GM23338 (cell line): ENCODE data around the gene CNOT1. TPM values are rescaled to one million over a fixed set of nuclear protein-coding genes. Genes with fewer than 3 reads are reported as not detected.

Experiments
- ATAC-seq: fragments of 200-7000 bp; cut with Tn5 transposase; 3 replicates; pipeline ENCODE4 v1.9.1; 2020
- DNase-seq: peaks from one replicate; pipeline ENCODE4 v3.0.0-alpha.2; 2015; ENCODE audit warnings: low spot score
- H2AFZ ChIP-seq: fragments of 200-600 bp; sonication (generic); 2 replicates; pipeline ENCODE4 v1.8.0; 2016; ENCODE audit warnings: antibody characterized with exemption, mild to moderate bottlenecking, moderate library complexity
- H3F3A ChIP-seq: fragments of 200-600 bp; sonication (generic); replicated peaks from 2 replicates; pipeline ENCODE4 v1.8.0; 2017; ENCODE audit warnings: antibody characterized with exemption, mixed run types, low read depth
- H3K27ac ChIP-seq: fragments of 200-600 bp; sonication (generic); 2 replicates; pipeline ENCODE4 v1.6.1; 2016; ENCODE audit warnings: low read depth
- H3K27me3 ChIP-seq: fragments of 200-600 bp; sonication (generic); 2 replicates; pipeline ENCODE4 v1.8.0; 2016; ENCODE audit warnings: mild to moderate bottlenecking, mixed run types, moderate library complexity; ENCODE audit not compliant: insufficient read depth
- H3K36me3 ChIP-seq: fragments of 200-600 bp; sonication (generic); 2 replicates; pipeline ENCODE4 v1.8.0; 2016; ENCODE audit warnings: mild to moderate bottlenecking; ENCODE audit not compliant: insufficient read depth
- H3K4me1 ChIP-seq: fragments of 200-600 bp; sonication (generic); 2 replicates; pipeline ENCODE4 v1.8.0; 2016; ENCODE audit warnings: mild to moderate bottlenecking, moderate library complexity; ENCODE audit not compliant: insufficient read depth
- H3K4me2 ChIP-seq: fragments of 200-600 bp; sonication (generic); 2 replicates; pipeline ENCODE4 v1.7.1; 2017; ENCODE audit warnings: mixed run types
- H3K4me3 ChIP-seq: fragments of 200-600 bp; sonication (generic); 2 replicates; pipeline ENCODE4 v1.6.1; 2016; ENCODE audit warnings: mixed run types
- H3K79me2 ChIP-seq: fragments of 200-600 bp; sonication (generic); replicated peaks from 2 replicates; pipeline ENCODE4 v1.8.0; 2017; ENCODE audit warnings: mild to moderate bottlenecking; ENCODE audit not compliant: insufficient read depth
- H3K9me2 ChIP-seq: fragments of 200-600 bp; sonication (generic); 2 replicates; pipeline ENCODE4 v1.8.0; 2017; ENCODE audit not compliant: insufficient read depth
- H4K20me1 ChIP-seq: fragments of 200-600 bp; sonication (generic); replicated peaks from 2 replicates; pipeline ENCODE4 v1.8.0; 2017; ENCODE audit warnings: mild to moderate bottlenecking; ENCODE audit not compliant: insufficient read depth
- H3K27ac Mint-ChIP-seq: 2 replicates; pipeline ENCODE4 v1.8.0; 2020; ENCODE audit warnings: inconsistent platforms, mild to moderate bottlenecking, moderate library complexity, mixed read lengths
- H3K27me3 Mint-ChIP-seq: 3 replicates; pipeline ENCODE4 v1.8.0; 2022; ENCODE audit warnings: low read depth, mild to moderate bottlenecking, moderate library complexity, mixed read lengths, inconsistent platforms; ENCODE audit not compliant: insufficient read depth, poor library complexity
- H3K36me3 Mint-ChIP-seq: 3 replicates; pipeline ENCODE4 v1.8.0; 2021; ENCODE audit warnings: low read depth, mild to moderate bottlenecking, inconsistent platforms, moderate library complexity, mixed read lengths
- H3K4me1 Mint-ChIP-seq: 3 replicates; pipeline ENCODE4 v1.8.0; 2020; ENCODE audit warnings: mild to moderate bottlenecking, inconsistent platforms, mixed read lengths
- H3K4me3 Mint-ChIP-seq: 3 replicates; pipeline ENCODE4 v1.8.0; 2021; ENCODE audit warnings: moderate library complexity, mild to moderate bottlenecking, inconsistent platforms, mixed read lengths
- H3K9me3 Mint-ChIP-seq: 3 replicates; pipeline ENCODE4 v1.8.0; 2020; ENCODE audit warnings: moderate library complexity, mild to moderate bottlenecking, inconsistent platforms, mixed read lengths
- CREB1 ChIP-seq: fragments of 250-450 bp; sonication (Bioruptor Pico); IDR thresholded peaks from 2 replicates; pipeline ENCODE4 v1.5.0; 2020; ENCODE audit warnings: low read depth, mild to moderate bottlenecking, moderate library complexity
- EZH2 ChIP-seq: fragments of 200-600 bp; sonication (generic); IDR thresholded peaks from one replicate; pipeline ENCODE4 v1.8.0; 2017; ENCODE audit warnings: antibody characterized with exemption, mild to moderate bottlenecking, low read depth; ENCODE audit not compliant: unreplicated experiment
- NANOG ChIP-seq: IDR thresholded peaks from 2 replicates; pipeline ENCODE4 v1.6.1; 2016; ENCODE audit warnings: antibody characterized with exemption, borderline replicate concordance
- STAT1 ChIP-seq: IDR thresholded peaks from one replicate; pipeline ENCODE4 v1.6.1; 2016; ENCODE audit warnings: antibody characterized with exemption; ENCODE audit not compliant: unreplicated experiment
- ZNF462 ChIP-seq: fragments of 250-450 bp; sonication (Bioruptor Pico); IDR thresholded peaks from 2 replicates; pipeline ENCODE4 v1.5.0; 2020; ENCODE audit warnings: mild to moderate bottlenecking, moderate library complexity
- polyA plus RNA-seq: library from polyadenylated mRNA; unstranded; fragments of >200 nt; fragmentation: Nextera tagmentation; extraction: Ambion mirVana; gene quantifications from 2 replicates; pipeline ENCODE4 v1.2.1, GENCODE V29; 2016
- total RNA-seq: library from RNA; depleted of rRNA; stranded (reverse); fragments of >200 nt; shearing (Covaris generic); gene quantifications from 2 replicates; pipeline ENCODE4 v1.2.3, GENCODE V29; 2014
- TF ChIP-seq, protein P1 (sequence below): IDR thresholded peaks from one replicate; pipeline ENCODE4 v1.6.1; 2018; ENCODE audit warnings: antibody characterized with exemption; ENCODE audit not compliant: unreplicated experiment

The CNOT1 gene
- total and polyA plus RNA-seq, 2 experiments from 2014 or later: 59.2 to 298 TPM

DNA sequence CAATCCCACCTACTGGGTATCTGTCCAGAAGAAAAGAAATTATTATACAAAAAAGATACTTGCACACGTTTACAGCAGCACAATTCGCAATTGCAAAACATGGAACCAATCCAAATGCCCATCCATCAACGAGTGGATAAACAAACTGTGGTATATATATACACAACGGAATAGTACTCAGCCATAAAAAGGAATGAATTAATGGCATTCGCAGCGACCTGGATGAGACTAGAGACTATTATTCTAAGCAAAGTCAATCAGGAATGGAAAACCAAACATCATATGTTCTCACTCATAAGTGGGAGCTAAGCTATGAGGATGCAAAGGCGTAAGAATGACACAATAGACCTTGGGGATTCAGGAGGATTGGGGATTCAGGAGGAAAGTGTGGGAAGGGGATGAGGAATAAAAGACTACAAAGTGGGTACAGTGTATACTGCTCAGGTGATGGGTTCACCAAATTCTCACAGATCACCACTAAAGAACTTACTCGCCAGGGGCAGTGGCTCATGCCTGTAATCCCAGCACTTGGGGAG lies 21.0 kb downstream of the CNOT1 start:
- Mint-ChIP-seq H3K4me3 (no peak overlapping the region), H3K27ac (no peak overlapping the region), H3K9me3 (no peaks in the 10 kb centered on the region), H3K4me1 (no peaks in the 10 kb centered on the region), H3K27me3 (peaks cover 8% of the 10 kb centered on the region), H3K36me3 (peaks cover 44% of the 10 kb centered on the region)
- Histone ChIP-seq H3K4me1 (no peaks in the 10 kb centered on the region), H3K79me2 (peaks cover 100% of the 10 kb centered on the region), H3K4me3 (no peak overlapping the region), H3K27me3 (no peaks in the 10 kb centered on the region), H3K4me2 (no peak overlapping the region), H2AFZ (no peak overlapping the region), H3F3A (0 out of 2 replicates have a peak, but pooled peaks cover 3% of the 10 kb centered on the region), H3K27ac (no peak overlapping the region), H3K9me2 (no peaks in the 10 kb centered on the region), H3K36me3 (no peaks in the 10 kb centered on the region), H4K20me1 (peaks cover 88% of the 10 kb centered on the region)
- TF ChIP-seq STAT1 (no peak), ZNF462 (CRISPR knock-in tag) (no peak), EZH2 (no peak), CREB1 (no peak), NANOG (no peak)
- TF ChIP-seq, protein P1, sequence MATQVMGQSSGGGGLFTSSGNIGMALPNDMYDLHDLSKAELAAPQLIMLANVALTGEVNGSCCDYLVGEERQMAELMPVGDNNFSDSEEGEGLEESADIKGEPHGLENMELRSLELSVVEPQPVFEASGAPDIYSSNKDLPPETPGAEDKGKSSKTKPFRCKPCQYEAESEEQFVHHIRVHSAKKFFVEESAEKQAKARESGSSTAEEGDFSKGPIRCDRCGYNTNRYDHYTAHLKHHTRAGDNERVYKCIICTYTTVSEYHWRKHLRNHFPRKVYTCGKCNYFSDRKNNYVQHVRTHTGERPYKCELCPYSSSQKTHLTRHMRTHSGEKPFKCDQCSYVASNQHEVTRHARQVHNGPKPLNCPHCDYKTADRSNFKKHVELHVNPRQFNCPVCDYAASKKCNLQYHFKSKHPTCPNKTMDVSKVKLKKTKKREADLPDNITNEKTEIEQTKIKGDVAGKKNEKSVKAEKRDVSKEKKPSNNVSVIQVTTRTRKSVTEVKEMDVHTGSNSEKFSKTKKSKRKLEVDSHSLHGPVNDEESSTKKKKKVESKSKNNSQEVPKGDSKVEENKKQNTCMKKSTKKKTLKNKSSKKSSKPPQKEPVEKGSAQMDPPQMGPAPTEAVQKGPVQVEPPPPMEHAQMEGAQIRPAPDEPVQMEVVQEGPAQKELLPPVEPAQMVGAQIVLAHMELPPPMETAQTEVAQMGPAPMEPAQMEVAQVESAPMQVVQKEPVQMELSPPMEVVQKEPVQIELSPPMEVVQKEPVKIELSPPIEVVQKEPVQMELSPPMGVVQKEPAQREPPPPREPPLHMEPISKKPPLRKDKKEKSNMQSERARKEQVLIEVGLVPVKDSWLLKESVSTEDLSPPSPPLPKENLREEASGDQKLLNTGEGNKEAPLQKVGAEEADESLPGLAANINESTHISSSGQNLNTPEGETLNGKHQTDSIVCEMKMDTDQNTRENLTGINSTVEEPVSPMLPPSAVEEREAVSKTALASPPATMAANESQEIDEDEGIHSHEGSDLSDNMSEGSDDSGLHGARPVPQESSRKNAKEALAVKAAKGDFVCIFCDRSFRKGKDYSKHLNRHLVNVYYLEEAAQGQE: no peak
- DNase-seq (no peak), ATAC-seq (no peak)
